PFSK-1 (cell line): ENCODE data around the gene GPR3.

Experiments used
- POLR2AphosphoS5 ChIP-seq: IDR thresholded peaks from 2 replicates; pipeline ENCODE4 v1.6.1; 2012; ENCODE audit warnings: low read depth, mild to moderate bottlenecking, control low read depth, low read length, moderate library complexity
- REST ChIP-seq, 2 experiments: IDR thresholded peaks; 2 replicates each; pipeline versions ENCODE4 v1.6.1 to v1.8.0; 2011 to 2012; ENCODE audit warnings: low read depth in 2 of 2, low read length in 2 of 2, control low read depth in 1 of 2, inconsistent platforms in 1 of 2, mild to moderate bottlenecking in 1 of 2, moderate library complexity in 1 of 2; ENCODE audit not compliant: insufficient read depth in 1 of 2

GRCh38 chr1:27353166-27353565 lies 39.3 kb upstream of the GPR3 start:
- TF ChIP-seq REST (IDR thresholded peaks at IDR 0.05; ENCODE audit: insufficient read depth in 1 of 2, low read depth in 2 of 2, low read length in 2 of 2): no peak
- no peak for TF ChIP-seq POLR2AphosphoS5
